Activated T-helper 1 cell treated with Interleukin-2 at 50 U/mL for 16 hours (primary cell): ENCODE data around the gene SPATA20.

Experiments
- DNase-seq: peaks from one replicate; pipeline ENCODE4 v3.0.0-alpha.2; 2020; ENCODE audit warnings: low read depth

The SPATA20 gene

DNA sequence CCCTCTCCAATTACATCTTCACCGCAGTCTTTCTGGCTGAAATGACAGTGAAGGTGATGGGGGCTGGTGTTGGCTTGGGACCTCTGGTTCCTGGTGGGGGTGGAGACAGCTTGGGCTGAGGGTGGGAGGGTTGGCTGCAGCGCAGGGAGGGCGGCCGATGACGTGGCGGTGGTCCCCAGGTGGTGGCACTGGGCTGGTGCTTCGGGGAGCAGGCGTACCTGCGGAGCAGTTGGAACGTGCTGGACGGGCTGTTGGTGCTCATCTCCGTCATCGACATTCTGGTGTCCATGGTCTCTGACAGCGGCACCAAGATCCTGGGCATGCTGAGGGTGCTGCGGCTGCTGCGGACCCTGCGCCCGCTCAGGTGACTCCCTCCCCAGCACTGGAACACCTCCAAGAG, 55.9 kb downstream of the SPATA20 start:
- DNase-seq = no peak

DNA sequence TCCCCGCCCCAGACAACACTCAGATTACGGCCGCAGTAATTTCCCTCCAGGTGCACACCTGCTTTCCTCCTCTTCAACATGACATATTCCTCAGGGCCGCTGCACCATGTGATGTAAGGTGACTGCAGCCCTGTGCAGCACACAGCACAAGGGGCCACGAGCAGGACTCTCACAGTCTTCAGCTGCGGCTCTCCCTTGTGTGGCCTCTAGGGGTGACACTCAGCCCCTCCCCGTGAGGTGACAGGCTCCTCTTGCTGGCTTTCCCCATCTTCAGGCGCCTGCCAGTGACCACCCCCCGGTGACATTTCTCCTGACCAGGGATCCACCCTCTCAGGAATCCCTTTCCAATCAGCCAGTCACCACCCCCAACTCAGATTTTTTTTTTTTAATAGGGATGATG, 56.4 kb downstream of the SPATA20 start:
- no peak for DNase-seq

DNA sequence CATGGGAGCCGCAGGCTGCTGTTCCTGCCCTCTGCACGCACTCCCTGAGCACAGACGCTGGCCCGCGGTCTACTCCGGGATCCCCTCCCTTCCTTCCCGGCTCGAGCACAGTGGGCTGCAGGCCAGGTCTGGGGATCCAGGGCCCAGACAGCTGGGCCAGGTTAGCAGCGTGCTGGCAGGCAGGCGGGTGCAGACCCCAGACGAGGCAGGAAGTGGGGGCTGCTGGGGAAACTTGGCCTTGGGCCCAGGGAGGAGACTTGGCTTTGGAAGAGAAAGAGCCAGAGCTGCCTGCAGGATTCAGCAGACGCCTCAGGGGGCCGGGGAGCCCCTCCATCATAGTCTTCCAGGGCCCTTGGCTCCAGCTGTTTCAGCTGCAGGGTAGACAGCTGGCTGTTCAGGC, 57.5 kb downstream of the SPATA20 start:
- DNase-seq = no peak

DNA sequence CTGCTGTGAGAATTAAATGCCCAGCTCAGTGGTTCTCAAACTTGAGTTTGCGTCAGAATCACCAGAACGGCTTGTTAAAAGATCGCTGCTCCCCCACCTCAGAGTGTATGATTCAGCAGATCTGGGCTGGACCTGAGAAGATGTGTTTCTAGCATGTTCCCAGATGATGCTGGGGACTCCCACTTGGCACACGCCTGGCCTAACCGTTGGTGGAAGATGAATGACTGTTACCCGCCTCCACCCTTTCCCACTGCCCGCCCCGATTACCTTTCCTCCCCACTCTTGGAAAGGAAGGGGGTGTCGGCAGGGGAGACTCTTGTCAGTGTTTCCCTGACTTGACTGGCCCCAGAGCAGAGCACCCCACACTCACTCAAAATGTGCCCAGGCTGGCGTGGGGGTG, 58.5 kb downstream of the SPATA20 start:
- no peak for DNase-seq
